Retinal pigment epithelial cell (primary cell): ENCODE measurements around the gene FLT4.
A peak's percentile ranks its signal among the peaks of the same experiment; 100 is the strongest.

Experiments used
- DNase-seq: peaks from one replicate; pipeline ENCODE4 v3.0.0-alpha.2; 2010; ENCODE audit warnings: low read depth
- H3K4me3 ChIP-seq: 2 replicates; pipeline ENCODE4 v1.5.1; 2011; ENCODE audit warnings: mild to moderate bottlenecking, low read length, control low read depth, moderate library complexity
- TF ChIP-seq, protein P1 (sequence below): conservative IDR thresholded peaks from 2 replicates; pipeline ENCODE4 v1.5.1; 2011; ENCODE audit warnings: low read depth, low read length, control low read depth, inconsistent platforms

Gene FLT4

DNA sequence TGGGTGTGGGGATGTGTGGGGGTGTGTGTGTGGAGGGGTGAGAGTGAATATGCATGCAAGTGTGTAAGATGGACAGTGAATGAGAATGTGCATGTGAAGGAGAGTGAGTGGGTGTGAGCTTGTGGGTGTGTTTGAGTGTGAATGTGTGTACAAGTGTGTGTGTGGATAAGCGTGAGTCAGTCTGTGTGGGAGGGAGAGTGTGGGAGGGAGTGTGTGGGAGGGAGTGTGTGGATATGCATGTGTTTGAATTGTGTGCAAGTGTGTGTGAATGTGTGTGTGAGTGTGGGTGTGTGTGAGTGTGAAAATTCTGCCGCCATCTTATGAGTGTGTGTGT, 54.4 kb downstream of the FLT4 start:
- TF ChIP-seq, protein P1, sequence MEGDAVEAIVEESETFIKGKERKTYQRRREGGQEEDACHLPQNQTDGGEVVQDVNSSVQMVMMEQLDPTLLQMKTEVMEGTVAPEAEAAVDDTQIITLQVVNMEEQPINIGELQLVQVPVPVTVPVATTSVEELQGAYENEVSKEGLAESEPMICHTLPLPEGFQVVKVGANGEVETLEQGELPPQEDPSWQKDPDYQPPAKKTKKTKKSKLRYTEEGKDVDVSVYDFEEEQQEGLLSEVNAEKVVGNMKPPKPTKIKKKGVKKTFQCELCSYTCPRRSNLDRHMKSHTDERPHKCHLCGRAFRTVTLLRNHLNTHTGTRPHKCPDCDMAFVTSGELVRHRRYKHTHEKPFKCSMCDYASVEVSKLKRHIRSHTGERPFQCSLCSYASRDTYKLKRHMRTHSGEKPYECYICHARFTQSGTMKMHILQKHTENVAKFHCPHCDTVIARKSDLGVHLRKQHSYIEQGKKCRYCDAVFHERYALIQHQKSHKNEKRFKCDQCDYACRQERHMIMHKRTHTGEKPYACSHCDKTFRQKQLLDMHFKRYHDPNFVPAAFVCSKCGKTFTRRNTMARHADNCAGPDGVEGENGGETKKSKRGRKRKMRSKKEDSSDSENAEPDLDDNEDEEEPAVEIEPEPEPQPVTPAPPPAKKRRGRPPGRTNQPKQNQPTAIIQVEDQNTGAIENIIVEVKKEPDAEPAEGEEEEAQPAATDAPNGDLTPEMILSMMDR: no peak
- H3K4me3 ChIP-seq: no peak overlapping the region
- no peak for DNase-seq

DNA sequence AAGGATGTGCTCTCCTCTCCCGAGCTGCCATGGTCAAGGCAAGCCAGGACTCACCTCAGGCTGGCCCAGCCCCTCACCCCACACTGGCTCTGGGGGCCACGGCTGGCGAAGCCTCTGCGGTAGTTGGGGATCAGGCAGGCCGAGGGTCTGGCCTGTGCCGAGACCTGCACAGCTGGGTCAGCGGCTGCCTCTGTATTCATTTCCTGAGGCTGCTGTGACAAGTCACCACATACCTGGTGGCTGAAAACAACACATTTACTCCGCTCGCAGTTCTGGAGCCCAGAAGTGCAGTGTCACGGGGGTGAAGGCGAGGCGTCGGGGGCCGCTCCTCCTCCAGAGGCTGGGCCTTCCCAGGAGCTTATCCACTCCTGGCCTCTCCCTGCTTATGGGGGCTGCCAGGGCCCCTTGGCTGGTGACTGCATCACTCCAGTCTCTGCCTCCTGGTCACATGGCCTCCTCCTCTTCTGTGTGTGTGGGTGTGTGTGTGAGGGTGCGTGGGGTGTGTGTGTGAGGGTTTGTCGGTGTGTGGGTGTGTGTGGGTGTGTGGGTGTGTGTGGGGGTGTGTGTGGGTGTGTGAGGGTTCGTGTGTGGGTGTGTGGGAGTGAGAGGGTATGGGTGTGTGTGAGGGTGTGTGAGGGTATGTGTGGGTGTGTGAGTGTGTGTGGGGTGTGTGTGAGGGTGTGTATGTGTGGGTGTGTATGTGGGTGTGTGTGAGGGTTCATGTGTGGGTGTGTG, 54.9 kb downstream of the FLT4 start:
- DNase-seq: no peak
- TF ChIP-seq, protein P1: no peak
- no peak overlapping the region for H3K4me3 ChIP-seq

DNA sequence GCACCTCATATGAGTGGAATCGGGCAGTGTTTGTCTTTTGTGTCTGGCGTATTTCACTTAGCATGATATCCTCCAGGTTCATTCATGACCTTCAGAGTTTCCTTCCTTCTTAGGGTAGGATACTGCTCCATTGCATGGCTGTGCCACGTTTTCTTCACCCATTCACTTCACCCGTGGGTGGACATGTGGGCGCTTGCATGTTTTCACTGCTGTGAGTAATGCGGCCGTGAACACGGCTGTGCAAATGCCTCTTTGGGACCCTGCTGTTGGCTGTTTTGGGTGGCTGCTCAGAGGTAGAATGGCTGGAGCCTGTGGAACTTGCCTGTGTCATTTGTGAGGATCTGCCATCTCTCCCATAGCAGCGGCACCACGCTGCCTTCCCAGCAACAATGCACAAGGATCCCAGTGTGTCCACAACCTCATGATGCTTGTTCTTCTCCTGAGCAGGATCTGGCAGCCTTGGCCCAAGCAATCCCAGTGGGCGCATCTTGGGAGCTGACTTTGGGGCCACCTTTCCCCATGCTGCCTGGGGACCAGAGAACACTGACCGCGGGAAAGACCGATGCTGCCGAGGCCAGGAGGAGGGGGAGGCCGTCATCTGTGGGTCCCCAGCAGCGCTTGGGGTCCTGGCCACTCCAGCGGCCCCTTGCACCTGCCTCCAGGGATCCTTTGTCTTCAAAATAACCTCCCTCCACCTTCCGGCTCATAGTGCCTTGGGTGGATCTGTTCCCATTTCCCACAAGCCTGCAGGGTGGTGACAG, 55.8 kb downstream of the FLT4 start:
- TF ChIP-seq, protein P1: no peak
- H3K4me3 ChIP-seq: no peak overlapping the region
- DNase-seq: no peak

DNA sequence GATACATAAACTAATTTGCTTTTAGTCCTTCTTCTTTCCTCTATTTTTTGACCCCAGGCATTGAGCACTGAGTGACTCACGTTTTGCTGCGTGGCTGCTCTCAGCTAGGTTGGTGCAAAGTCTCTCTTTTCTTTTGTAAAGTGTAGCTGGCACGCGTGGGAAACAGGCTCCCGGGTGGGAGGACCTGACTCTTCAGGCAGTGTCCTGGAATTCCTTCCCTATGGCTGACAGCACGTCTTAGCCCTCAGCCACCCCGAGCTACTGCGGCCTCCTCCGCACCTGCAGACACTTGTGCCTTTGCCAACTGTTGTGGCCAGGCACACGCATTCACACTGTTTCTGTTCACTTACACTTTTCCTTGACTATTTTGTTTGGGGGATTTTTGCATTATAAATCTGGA, 57.2 kb downstream of the FLT4 start:
- DNase-seq: no peak
- TF ChIP-seq, protein P1: no peak
- H3K4me3 ChIP-seq: no peak overlapping the region

DNA sequence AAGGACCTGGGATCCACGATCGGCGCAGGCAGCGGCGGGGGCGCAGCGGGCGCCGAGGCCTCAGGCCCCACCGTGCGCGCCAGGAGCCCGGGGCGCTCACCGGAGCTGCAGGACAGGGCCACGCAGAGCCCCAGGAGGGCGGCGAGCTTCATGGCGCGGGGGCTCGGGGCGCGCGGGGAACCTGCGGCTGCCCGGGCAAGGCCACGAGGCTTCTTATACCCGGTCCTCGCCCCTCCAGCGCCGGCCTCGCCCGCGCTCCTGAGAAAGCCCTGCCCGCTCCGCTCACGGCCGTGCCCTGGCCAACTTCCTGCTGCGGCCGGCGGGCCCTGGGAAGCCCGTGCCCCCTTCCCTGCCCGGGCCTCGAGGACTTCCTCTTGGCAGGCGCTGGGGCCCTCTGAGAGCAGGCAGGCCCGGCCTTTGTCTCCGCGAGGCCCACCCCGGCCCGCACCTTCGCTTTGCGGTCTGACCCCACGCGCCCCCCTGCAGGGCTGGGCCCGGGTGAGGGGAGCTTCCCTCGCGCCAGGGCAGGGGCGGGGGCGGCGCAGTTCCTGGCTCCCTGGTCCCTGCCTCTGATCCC, 58.0 kb downstream of the FLT4 start, which contains the start of gene SCGB3A1:
TSS of gene SCGB3A1 (minus strand) at position 189 of the 577 bp plus-strand sequence. CDS start at position 152, 37 bp downstream.
- peak within 1 kb of the TSS; percentile 15 for H3K4me3 ChIP-seq
- TF ChIP-seq, protein P1: no peak

DNA sequence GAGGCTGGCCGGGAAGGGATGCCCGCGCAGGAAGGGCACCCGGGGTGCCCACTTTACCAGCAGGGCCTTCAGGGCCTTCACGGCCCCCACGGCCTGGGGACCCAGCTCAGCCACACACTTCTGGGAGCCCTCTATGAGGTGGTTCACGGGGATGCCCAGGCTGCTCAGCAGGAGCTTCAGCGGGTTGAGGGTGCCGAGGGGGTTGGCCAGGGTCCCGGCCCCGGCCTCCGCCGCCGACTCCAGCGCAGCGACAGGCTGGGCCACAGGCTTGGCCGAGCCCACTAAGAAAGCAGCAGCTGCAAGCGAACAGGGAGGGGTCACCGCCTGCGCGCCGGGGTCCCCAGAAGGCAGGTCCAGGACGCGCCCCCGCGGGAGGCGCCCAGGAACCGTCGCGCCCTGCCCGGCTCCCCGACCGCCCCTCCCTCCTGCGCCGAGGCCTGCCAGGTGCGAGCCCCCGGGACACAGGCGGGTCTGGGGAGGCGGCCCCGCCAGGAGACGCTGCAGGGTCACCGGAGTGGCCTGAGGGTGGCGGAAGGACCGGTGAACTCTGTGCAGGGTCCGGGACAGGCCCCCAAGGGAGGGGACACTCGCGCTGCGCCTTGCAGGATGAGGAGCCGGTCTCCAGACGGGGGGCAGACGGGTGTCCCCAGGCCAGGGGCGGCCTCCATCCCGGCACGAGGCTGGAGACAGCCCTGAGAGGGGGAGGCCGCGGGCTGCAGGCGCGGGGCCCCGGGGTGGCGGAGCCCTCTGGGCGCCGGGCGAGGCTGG, 58.7 kb downstream of the FLT4 start:
- DNase-seq: no peak
- TF ChIP-seq, protein P1: no peak
- H3K4me3 ChIP-seq: peak overlapping the region; percentile 15

More for the DNA sequence above, 58.0 kb downstream of the FLT4 start, which contains the start of gene SCGB3A1:
- no peak for DNase-seq
